ENCODE measurements around the gene PTGIR.

DNA sequence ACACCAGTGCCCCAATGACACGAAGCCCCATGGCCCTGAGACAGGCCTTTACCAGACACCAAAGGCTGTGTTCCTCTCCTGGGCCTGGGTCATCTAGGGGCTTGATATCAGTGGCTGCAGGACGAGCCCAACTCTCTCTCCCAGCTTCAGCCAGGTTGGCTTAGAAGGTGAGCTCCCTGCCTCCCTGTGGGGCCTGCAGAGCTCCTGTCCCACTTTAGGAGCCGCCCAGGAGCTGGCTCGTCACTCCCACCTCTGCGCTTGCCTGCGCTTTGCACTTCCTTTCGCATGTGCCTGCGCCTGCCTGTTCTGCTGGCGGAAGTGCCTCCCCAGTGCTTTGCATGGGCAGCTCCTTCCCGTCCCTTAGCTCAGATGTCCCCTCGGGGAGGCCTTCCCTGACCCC, 18.9 kb downstream of the PTGIR start:
- TF ChIP-seq FOXM1 (IDR thresholded peaks at IDR 0.05; ENCODE audit: borderline replicate concordance) (no peak), ELF4 (IDR thresholded peaks at IDR 0.05) (no peak), SUZ12 (IDR thresholded peaks at IDR 0.05) (no peak), SP1 (IDR thresholded peaks at IDR 0.05) (no peak), HDGF (IDR thresholded peaks at IDR 0.05; ENCODE audit: borderline replicate concordance) (no peak), ARNT (IDR thresholded peaks at IDR 0.05) (no peak), NFRKB (IDR thresholded peaks at IDR 0.05) (no peak), BHLHE40 (IDR thresholded peaks at IDR 0.05; ENCODE audit: borderline replicate concordance) (no peak), LEF1 (IDR thresholded peaks at IDR 0.05; ENCODE audit: borderline replicate concordance) (no peak), TARDBP (IDR thresholded peaks at IDR 0.05) (no peak), FOXA1 (IDR thresholded peaks at IDR 0.05) (no peak), FOXK2 (IDR thresholded peaks at IDR 0.05) (no peak)

Data from HEK293T (cell line).